GM21723 (cell line): Measurements from ENCODE around the gene HENMT1.
"Not testable (repeated sequence)": the region's sequence is repeated elsewhere in the genome, so short reads cannot be mapped to it uniquely, and the experiment has no call there.

Experiments used
- ATAC-seq: cut with Tn5 transposase; IDR thresholded peaks from one replicate; pipeline ENCODE4 v1.9.1; 2021; ENCODE audit warnings: mild to moderate bottlenecking, moderate library complexity; ENCODE audit not compliant: unreplicated experiment

Gene HENMT1

GRCh38 chr1:108661030-108661609 lies at the start of gene HENMT1:
HENMT1 (minus strand) TSS chr1:108661093; CDS start chr1:108659884, 1,209 bp downstream.
- ATAC-seq, result peak; percentile 79

GRCh38 chr1:108708691-108709660 lies 48.1 kb upstream of the HENMT1 start:
- no peak for ATAC-seq

GRCh38 chr1:108706643-108707042 lies 45.8 kb upstream of the HENMT1 start:
- no peak for ATAC-seq

GRCh38 chr1:108704496-108704895 lies 43.6 kb upstream of the HENMT1 start:
- ATAC-seq, result no peak

GRCh38 chr1:108703939-108704338 lies 43.0 kb upstream of the HENMT1 start:
- ATAC-seq, result no peak

- not testable (repeated sequence) for ATAC-seq
Observed at GRCh38 chr1:108702109-108702508, 41.2 kb upstream of the HENMT1 start.

- ATAC-seq, result no peak
Observed at GRCh38 chr1:108701176-108701849, 40.4 kb upstream of the HENMT1 start.

- ATAC-seq, result no peak
Observed at GRCh38 chr1:108699375-108700332, 38.8 kb upstream of the HENMT1 start.

- no peak for ATAC-seq
Observed at GRCh38 chr1:108695535-108695934, 34.6 kb upstream of the HENMT1 start.

GRCh38 chr1:108692724-108693655 lies 32.1 kb upstream of the HENMT1 start:
- ATAC-seq, result peak; percentile 66

- peak; percentile 93 for ATAC-seq
Observed at GRCh38 chr1:108691942-108692723, 31.2 kb upstream of the HENMT1 start, which contains the start of gene PRPF38B. PRPF38B (plus strand) TSS chr1:108692310; CDS start chr1:108692592, 282 bp downstream.

- peak; percentile 6 for ATAC-seq
Observed at GRCh38 chr1:108691128-108691941, 30.4 kb upstream of the HENMT1 start.

GRCh38 chr1:108686614-108687313 lies 25.9 kb upstream of the HENMT1 start:
- no peak for ATAC-seq

GRCh38 chr1:108685529-108685928 lies 24.6 kb upstream of the HENMT1 start:
- ATAC-seq, result no peak

GRCh38 chr1:108681701-108682100 lies 20.8 kb upstream of the HENMT1 start:
- not testable (repeated sequence) for ATAC-seq

- ATAC-seq, result no peak
Observed at GRCh38 chr1:108679586-108680213, 18.8 kb upstream of the HENMT1 start.
